ENCODE results near the gene SOX18. TPM values are rescaled to one million over a fixed set of nuclear protein-coding genes. Genes with fewer than 3 reads are reported as not detected.

SOX18 gene
- total and polyA plus RNA-seq, 2 of the 13 experiments (the other 11 are each of a cell fraction or from before 2014, with no cell fraction given), result 1.6 to 1.9 TPM

- TF ChIP-seq GMEB1 (CRISPR knock-in tag; IDR thresholded peaks at IDR 0.05; ENCODE audit: borderline replicate concordance), result peak; percentile 97
- TF ChIP-seq HHEX (CRISPR knock-in tag; IDR thresholded peaks at IDR 0.05), result peak; percentile 57
- TF ChIP-seq ZNF709 (CRISPR knock-in tag; IDR thresholded peaks at IDR 0.05), result peak; percentile 98
- TF ChIP-seq THAP11 (CRISPR knock-in tag; IDR thresholded peaks at IDR 0.05), result peak; percentile 98
- no peak for TF ChIP-seq HNRNPUL1 (IDR thresholded peaks at IDR 0.05; ENCODE audit: low read depth, low read length)
- peak; percentile 94 for TF ChIP-seq CENPT (CRISPR knock-in tag; IDR thresholded peaks at IDR 0.05; ENCODE audit: low read depth)
- peak; percentile 60 for TF ChIP-seq ZNF235 (CRISPR knock-in tag; IDR thresholded peaks at IDR 0.05; ENCODE audit: borderline replicate concordance)
- peak; percentile 96 for TF ChIP-seq MED8 (CRISPR knock-in tag; IDR thresholded peaks at IDR 0.05; ENCODE audit: insufficient replicate concordance)
- peak; percentile 98 for TF ChIP-seq NFATC3 (CRISPR knock-in tag; IDR thresholded peaks at IDR 0.05)
- TF ChIP-seq CBX1 (IDR thresholded peaks at IDR 0.05; ENCODE audit: low read depth), result peak; percentile 96
- TF ChIP-seq CAMTA2 (CRISPR knock-in tag; IDR thresholded peaks at IDR 0.05; ENCODE audit: borderline replicate concordance), result peak; percentile 98
- TF ChIP-seq SNAI1 (CRISPR knock-in tag; IDR thresholded peaks at IDR 0.05; ENCODE audit: borderline replicate concordance), result peak; percentile 98
- TF ChIP-seq HOMEZ (CRISPR knock-in tag; IDR thresholded peaks at IDR 0.05; ENCODE audit: low read depth), result peak; percentile 67; the same call in 1 of the 2 replicates
- TF ChIP-seq DNMT3B (CRISPR knock-in tag; conservative IDR thresholded peaks at IDR 0.05), result 0 out of 2 replicates have a peak, but pooled peaks have one; percentile 78
- TF ChIP-seq HNF1A (IDR thresholded peaks at IDR 0.05; ENCODE audit: low read depth), result no peak; the same call in 1 of the 2 replicates
- TF ChIP-seq HNF1A (CRISPR knock-in tag; IDR thresholded peaks at IDR 0.05; ENCODE audit: borderline replicate concordance), result peak; percentile 74; the same call in 1 of the 2 replicates
- peak; percentile 92; the same call in 1 of the 2 replicates for TF ChIP-seq ZFP91 (CRISPR knock-in tag; IDR thresholded peaks at IDR 0.05; ENCODE audit: borderline replicate concordance)
- TF ChIP-seq ZNF333 (CRISPR knock-in tag; IDR thresholded peaks at IDR 0.05; ENCODE audit: borderline replicate concordance), result peak; percentile 96; the same call in 1 of the 2 replicates
- TF ChIP-seq SP2 (CRISPR knock-in tag; IDR thresholded peaks at IDR 0.05), result peak; percentile 69; the same call in 1 of the 2 replicates
- TF ChIP-seq ZBTB42 (CRISPR knock-in tag; IDR thresholded peaks at IDR 0.05), result peak; percentile 81
Observed at GRCh38 chr20:64062596-64063388, 13.4 kb upstream of the SOX18 start, which contains the start of gene TCEA2 (continued).

Measured in HepG2 (cell line).